ENCODE results near the gene RBM33.

The RBM33 gene

DNA sequence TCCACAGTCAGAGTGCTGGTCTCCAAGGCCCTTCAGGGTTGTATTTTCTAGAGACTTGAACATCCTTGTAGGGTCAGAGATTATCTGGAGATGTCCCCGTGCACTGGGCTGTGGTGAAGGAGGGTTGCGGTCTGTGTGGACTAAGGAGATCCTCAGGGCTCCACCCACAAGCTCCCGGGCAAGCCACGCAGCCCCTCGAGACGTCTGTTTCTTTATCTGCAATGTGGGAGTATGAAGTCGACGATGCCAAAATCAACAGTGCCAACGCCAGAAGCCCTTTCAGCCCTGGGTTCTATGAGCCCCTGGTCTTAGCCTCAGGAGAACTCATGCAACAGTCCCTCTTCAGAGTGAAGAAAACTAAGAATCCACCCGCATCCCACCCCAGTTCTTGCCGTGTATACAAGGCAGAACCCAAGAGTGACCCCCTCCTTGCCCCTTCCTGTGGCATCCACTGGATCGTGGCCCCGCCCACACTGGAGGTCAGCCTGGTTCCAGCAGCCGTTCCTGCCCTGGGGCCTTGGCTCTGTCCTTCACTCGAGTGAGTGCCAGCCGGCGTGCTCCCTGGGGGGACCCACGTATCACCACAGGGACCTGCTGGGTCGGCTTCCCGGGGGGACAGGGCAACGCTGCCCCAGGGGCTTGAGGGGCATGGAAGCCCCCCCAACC lies 173.8 kb downstream of the RBM33 start:
- no peak overlapping the region for H3K4me3 ChIP-seq (ENCODE audit: insufficient read length, low read depth)
- peaks cover 3% of the 10 kb centered on the region for H3K4me1 ChIP-seq (ENCODE audit: insufficient read depth, insufficient read length)
- no peak for DNase-seq (ENCODE audit: low read depth, low spot score)
- H3K27me3 ChIP-seq (ENCODE audit: insufficient read depth, insufficient read length), result peaks cover 19% of the 10 kb centered on the region
- TF ChIP-seq YY1 (IDR thresholded peaks at IDR 0.05; ENCODE audit: insufficient read depth, insufficient read length), result no peak
- no peak for TF ChIP-seq SUZ12 (IDR thresholded peaks at IDR 0.05; ENCODE audit: extremely low read depth, insufficient read depth, insufficient read length)
- TF ChIP-seq ZNF274 (IDR thresholded peaks at IDR 0.05; ENCODE audit: low read depth, low read length), result no peak
- no peaks in the 10 kb centered on the region for H3K36me3 ChIP-seq (ENCODE audit: insufficient read depth, insufficient read length, low read length)
- peaks cover 11% of the 10 kb centered on the region; the same call in 1 of the 2 replicates for H3K9me3 ChIP-seq (ENCODE audit: insufficient read depth, low read length)
- H3K9ac ChIP-seq (ENCODE audit: insufficient read length, low read depth), result no peak overlapping the region

DNA sequence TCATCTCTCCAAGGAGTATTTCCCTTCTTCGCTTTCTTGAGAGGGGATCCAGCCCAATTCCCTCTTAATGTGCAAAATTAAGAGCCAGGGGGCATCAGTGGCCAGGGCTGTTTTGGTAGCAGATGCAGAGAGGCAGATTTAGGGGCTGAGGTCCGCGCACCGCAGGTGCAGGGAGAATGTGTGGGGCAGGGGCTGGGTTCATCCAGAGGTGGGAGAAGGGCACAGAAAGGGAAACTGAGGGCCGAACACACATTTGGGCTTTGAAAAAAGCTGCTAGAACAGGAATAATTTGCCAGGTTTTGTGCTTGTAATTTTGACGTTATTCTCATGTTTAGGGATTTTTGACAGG lies 174.3 kb downstream of the RBM33 start:
- peaks cover 3% of the 10 kb centered on the region for H3K4me1 ChIP-seq (ENCODE audit: insufficient read depth, insufficient read length)
- DNase-seq (ENCODE audit: low read depth, low spot score), result no peak
- peaks cover 11% of the 10 kb centered on the region; the same call in 1 of the 2 replicates for H3K9me3 ChIP-seq (ENCODE audit: insufficient read depth, low read length)
- no peaks in the 10 kb centered on the region for H3K36me3 ChIP-seq (ENCODE audit: insufficient read depth, insufficient read length, low read length)
- TF ChIP-seq SUZ12 (IDR thresholded peaks at IDR 0.05; ENCODE audit: extremely low read depth, insufficient read depth, insufficient read length) (no peak), YY1 (IDR thresholded peaks at IDR 0.05; ENCODE audit: insufficient read depth, insufficient read length) (no peak), ZNF274 (IDR thresholded peaks at IDR 0.05; ENCODE audit: low read depth, low read length) (no peak)
- no peak overlapping the region for H3K4me3 ChIP-seq (ENCODE audit: insufficient read length, low read depth)
- no peak overlapping the region for H3K9ac ChIP-seq (ENCODE audit: insufficient read length, low read depth)
- peaks cover 14% of the 10 kb centered on the region for H3K27me3 ChIP-seq (ENCODE audit: insufficient read depth, insufficient read length)

DNA sequence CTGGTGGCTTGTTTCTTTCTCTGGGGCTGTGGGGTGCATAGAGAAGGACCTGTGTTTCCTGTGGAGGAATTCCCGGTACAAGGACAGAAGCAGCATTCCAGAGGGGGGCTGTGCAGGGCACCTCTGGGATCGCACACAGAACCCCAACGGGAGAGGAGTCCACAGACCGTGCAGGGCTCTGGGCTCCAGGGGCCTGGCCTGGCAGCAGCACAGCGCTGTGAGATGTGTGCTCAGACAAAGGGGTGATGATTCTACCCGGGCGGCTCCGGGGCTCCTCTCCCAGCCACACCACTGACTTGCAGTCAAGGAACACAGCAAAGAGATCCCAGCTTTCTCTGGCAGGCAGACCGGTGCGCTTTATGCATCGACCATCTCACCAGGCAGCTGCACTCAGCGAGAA lies 174.7 kb downstream of the RBM33 start:
- no peak overlapping the region for H3K4me3 ChIP-seq (ENCODE audit: insufficient read length, low read depth)
- no peak overlapping the region for H3K9ac ChIP-seq (ENCODE audit: insufficient read length, low read depth)
- H3K27me3 ChIP-seq (ENCODE audit: insufficient read depth, insufficient read length), result peaks cover 10% of the 10 kb centered on the region
- TF ChIP-seq YY1 (IDR thresholded peaks at IDR 0.05; ENCODE audit: insufficient read depth, insufficient read length), result no peak
- no peak for TF ChIP-seq SUZ12 (IDR thresholded peaks at IDR 0.05; ENCODE audit: extremely low read depth, insufficient read depth, insufficient read length)
- no peak for TF ChIP-seq ZNF274 (IDR thresholded peaks at IDR 0.05; ENCODE audit: low read depth, low read length)
- no peaks in the 10 kb centered on the region for H3K36me3 ChIP-seq (ENCODE audit: insufficient read depth, insufficient read length, low read length)
- peaks cover 3% of the 10 kb centered on the region for H3K4me1 ChIP-seq (ENCODE audit: insufficient read depth, insufficient read length)
- no peak for DNase-seq (ENCODE audit: low read depth, low spot score)
- H3K9me3 ChIP-seq (ENCODE audit: insufficient read depth, low read length), result peaks cover 11% of the 10 kb centered on the region; the same call in 1 of the 2 replicates

DNA sequence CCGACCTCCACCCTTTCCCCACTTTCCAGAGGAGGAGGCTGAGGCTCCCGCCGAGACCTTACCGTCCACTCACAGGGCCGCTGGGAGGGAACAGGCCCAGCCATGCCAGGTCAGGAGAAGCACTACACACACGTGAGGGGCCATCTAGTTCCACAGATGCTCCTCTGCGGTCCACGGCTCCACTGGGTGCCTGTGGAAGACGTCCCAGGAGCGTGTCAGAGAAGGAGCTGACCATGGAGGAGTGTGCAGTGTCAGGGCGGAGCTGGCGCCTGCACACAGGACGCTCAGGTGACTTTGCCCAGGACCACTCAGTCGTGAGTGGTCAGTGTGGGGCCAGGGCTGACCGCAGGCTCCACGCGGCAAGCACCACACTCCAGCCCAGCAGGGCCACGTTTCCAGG lies 175.8 kb downstream of the RBM33 start:
- Histone ChIP-seq H3K9me3 (ENCODE audit: insufficient read depth, low read length) (peaks cover 11% of the 10 kb centered on the region; the same call in 1 of the 2 replicates), H3K9ac (ENCODE audit: insufficient read length, low read depth) (no peak overlapping the region), H3K27me3 (ENCODE audit: insufficient read depth, insufficient read length) (peaks cover 8% of the 10 kb centered on the region), H3K4me1 (ENCODE audit: insufficient read depth, insufficient read length) (peaks cover 3% of the 10 kb centered on the region), H3K36me3 (ENCODE audit: insufficient read depth, insufficient read length, low read length) (no peaks in the 10 kb centered on the region), H3K4me3 (ENCODE audit: insufficient read length, low read depth) (no peak overlapping the region)
- TF ChIP-seq YY1 (IDR thresholded peaks at IDR 0.05; ENCODE audit: insufficient read depth, insufficient read length), result no peak
- TF ChIP-seq ZNF274 (IDR thresholded peaks at IDR 0.05; ENCODE audit: low read depth, low read length), result no peak
- TF ChIP-seq SUZ12 (IDR thresholded peaks at IDR 0.05; ENCODE audit: extremely low read depth, insufficient read depth, insufficient read length), result no peak
- no peak for DNase-seq (ENCODE audit: low read depth, low spot score)

DNA sequence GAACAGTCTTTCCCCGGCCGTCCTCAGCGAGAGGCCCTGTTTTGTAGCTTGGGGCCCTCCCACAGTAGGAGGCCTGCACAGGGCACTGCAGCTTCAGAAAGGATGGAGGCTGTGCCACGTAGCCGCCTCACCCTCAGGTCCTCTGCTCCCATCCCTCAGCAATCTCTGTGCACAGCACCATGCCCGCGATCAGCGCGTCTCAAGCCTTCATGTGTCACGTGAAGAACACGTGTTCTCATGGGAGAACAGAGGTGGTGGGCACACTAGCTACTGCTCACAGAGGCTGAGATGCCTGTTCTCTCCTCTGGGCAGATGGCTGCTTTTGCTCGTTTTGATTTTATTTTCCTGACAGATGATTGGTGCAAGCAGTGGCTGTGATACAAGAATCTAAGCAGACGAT lies 176.3 kb downstream of the RBM33 start:
- TF ChIP-seq SUZ12 (IDR thresholded peaks at IDR 0.05; ENCODE audit: extremely low read depth, insufficient read depth, insufficient read length) (no peak), YY1 (IDR thresholded peaks at IDR 0.05; ENCODE audit: insufficient read depth, insufficient read length) (no peak), ZNF274 (IDR thresholded peaks at IDR 0.05; ENCODE audit: low read depth, low read length) (no peak)
- H3K9me3 ChIP-seq (ENCODE audit: insufficient read depth, low read length), result peaks cover 11% of the 10 kb centered on the region; the same call in 1 of the 2 replicates
- H3K27me3 ChIP-seq (ENCODE audit: insufficient read depth, insufficient read length), result peaks cover 5% of the 10 kb centered on the region
- H3K9ac ChIP-seq (ENCODE audit: insufficient read length, low read depth), result no peak overlapping the region
- no peak for DNase-seq (ENCODE audit: low read depth, low spot score)
- H3K4me1 ChIP-seq (ENCODE audit: insufficient read depth, insufficient read length), result peaks cover 3% of the 10 kb centered on the region
- H3K4me3 ChIP-seq (ENCODE audit: insufficient read length, low read depth), result no peak overlapping the region
- no peaks in the 10 kb centered on the region for H3K36me3 ChIP-seq (ENCODE audit: insufficient read depth, insufficient read length, low read length)

DNA sequence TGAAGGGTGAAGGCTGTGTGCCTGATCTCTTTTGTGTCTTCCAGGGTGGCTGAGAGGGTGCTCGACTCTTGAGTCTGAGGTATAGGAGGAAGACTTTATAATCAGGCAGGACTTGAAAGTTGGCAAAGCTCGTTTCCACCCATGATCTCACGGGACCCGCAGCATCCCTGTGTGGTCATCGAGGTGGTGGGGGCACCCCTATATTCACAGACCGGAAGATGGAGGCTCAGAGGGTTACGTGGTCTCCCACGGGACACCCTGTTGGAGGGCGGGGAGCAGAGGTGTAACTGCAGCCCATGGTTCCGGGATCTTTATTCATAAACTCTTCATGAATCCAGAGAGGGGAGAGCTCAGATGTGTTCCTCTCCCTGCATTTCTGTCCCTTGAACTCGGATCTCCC lies 177.4 kb downstream of the RBM33 start:
- TF ChIP-seq YY1 (IDR thresholded peaks at IDR 0.05; ENCODE audit: insufficient read depth, insufficient read length), result no peak
- no peak for TF ChIP-seq ZNF274 (IDR thresholded peaks at IDR 0.05; ENCODE audit: low read depth, low read length)
- no peak for TF ChIP-seq SUZ12 (IDR thresholded peaks at IDR 0.05; ENCODE audit: extremely low read depth, insufficient read depth, insufficient read length)
- Histone ChIP-seq H3K9ac (ENCODE audit: insufficient read length, low read depth) (no peak overlapping the region), H3K36me3 (ENCODE audit: insufficient read depth, insufficient read length, low read length) (no peaks in the 10 kb centered on the region), H3K4me1 (ENCODE audit: insufficient read depth, insufficient read length) (peaks cover 3% of the 10 kb centered on the region), H3K4me3 (ENCODE audit: insufficient read length, low read depth) (no peak overlapping the region), H3K9me3 (ENCODE audit: insufficient read depth, low read length) (peaks cover 11% of the 10 kb centered on the region; the same call in 1 of the 2 replicates), H3K27me3 (ENCODE audit: insufficient read depth, insufficient read length) (no peaks in the 10 kb centered on the region)
- no peak for DNase-seq (ENCODE audit: low read depth, low spot score)

DNA sequence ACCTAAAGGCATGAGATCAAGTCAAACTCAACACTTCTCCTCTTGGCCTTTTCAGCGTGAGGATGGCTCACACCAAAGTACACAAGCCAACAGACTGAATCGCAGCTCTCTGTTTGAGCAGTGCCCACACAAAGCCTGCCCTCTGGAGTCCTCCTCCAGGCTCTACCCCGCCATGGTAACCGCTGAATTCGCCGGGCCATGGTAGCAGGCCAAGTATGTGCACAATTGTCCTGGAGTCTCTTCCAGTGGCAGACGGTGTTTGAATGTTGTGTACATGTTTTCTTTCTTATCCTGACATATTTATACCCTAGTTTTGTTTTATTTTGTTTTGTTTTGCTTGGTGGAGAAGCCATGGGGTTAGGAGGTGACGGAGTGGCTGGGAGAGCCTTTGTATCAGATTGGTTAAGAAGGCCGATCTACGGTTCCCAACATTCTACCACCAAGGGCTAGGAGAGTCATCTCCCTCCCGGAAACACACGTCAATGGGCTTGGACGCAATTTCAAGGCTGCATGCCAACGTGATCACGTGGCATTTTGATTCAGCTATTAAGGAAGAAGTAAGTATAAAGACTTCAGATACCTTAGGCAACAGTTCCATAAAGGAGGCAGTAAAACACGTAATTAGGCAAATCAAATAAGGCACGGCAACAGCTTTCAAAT lies 179.9 kb downstream of the RBM33 start:
- peaks cover 3% of the 10 kb centered on the region for H3K4me1 ChIP-seq (ENCODE audit: insufficient read depth, insufficient read length)
- H3K9ac ChIP-seq (ENCODE audit: insufficient read length, low read depth), result no peak overlapping the region
- TF ChIP-seq YY1 (IDR thresholded peaks at IDR 0.05; ENCODE audit: insufficient read depth, insufficient read length) (no peak), ZNF274 (IDR thresholded peaks at IDR 0.05; ENCODE audit: low read depth, low read length) (no peak), SUZ12 (IDR thresholded peaks at IDR 0.05; ENCODE audit: extremely low read depth, insufficient read depth, insufficient read length) (no peak)
- H3K27me3 ChIP-seq (ENCODE audit: insufficient read depth, insufficient read length), result no peaks in the 10 kb centered on the region
- no peaks in the 10 kb centered on the region for H3K36me3 ChIP-seq (ENCODE audit: insufficient read depth, insufficient read length, low read length)
- H3K9me3 ChIP-seq (ENCODE audit: insufficient read depth, low read length), result no peaks in the 10 kb centered on the region
- H3K4me3 ChIP-seq (ENCODE audit: insufficient read length, low read depth), result no peak overlapping the region
- no peak for DNase-seq (ENCODE audit: low read depth, low spot score)

Data from NT2/D1 (cell line).